ENCODE measurements around the gene ST3GAL3. TPM values are rescaled to one million over a fixed set of nuclear protein-coding genes. Genes with fewer than 3 reads are reported as not detected.

ST3GAL3 gene
- total RNA-seq, 1 donor from 2014 or later, result 16.5 TPM

- DNase-seq, result no peak
- Mint-ChIP-seq H3K27ac (ENCODE audit: unreplicated experiment) (no peak overlapping the region), H3K9me3 (ENCODE audit: unreplicated experiment) (no peaks in the 10 kb centered on the region), H3K27me3 (ENCODE audit: unreplicated experiment) (peaks cover 1% of the 10 kb centered on the region), H3K4me1 (ENCODE audit: low read depth, unreplicated experiment) (no peaks in the 10 kb centered on the region), H3K4me3 (ENCODE audit: unreplicated experiment) (no peak overlapping the region), H3K36me3 (ENCODE audit: unreplicated experiment) (no peaks in the 10 kb centered on the region)
- no peak for TF ChIP-seq CTCF (IDR thresholded peaks at IDR 0.05; ENCODE audit: partially characterized antibody, unreplicated experiment)
Observed at GRCh38 chr1:43868741-43869067, 161.4 kb downstream of the ST3GAL3 start.

GRCh38 chr1:43870306-43870705, 163.0 kb downstream of the ST3GAL3 start:
- Mint-ChIP-seq H3K9me3 (ENCODE audit: unreplicated experiment) (no peaks in the 10 kb centered on the region), H3K27ac (ENCODE audit: unreplicated experiment) (no peak overlapping the region), H3K27me3 (ENCODE audit: unreplicated experiment) (peaks cover 1% of the 10 kb centered on the region), H3K4me3 (ENCODE audit: unreplicated experiment) (no peak overlapping the region), H3K4me1 (ENCODE audit: low read depth, unreplicated experiment) (no peaks in the 10 kb centered on the region), H3K36me3 (ENCODE audit: unreplicated experiment) (no peaks in the 10 kb centered on the region)
- no peak for DNase-seq
- no peak for TF ChIP-seq CTCF (IDR thresholded peaks at IDR 0.05; ENCODE audit: partially characterized antibody, unreplicated experiment)

- Mint-ChIP-seq H3K4me1 (ENCODE audit: low read depth, unreplicated experiment) (no peaks in the 10 kb centered on the region), H3K9me3 (ENCODE audit: unreplicated experiment) (no peaks in the 10 kb centered on the region), H3K27me3 (ENCODE audit: unreplicated experiment) (peaks cover 1% of the 10 kb centered on the region), H3K27ac (ENCODE audit: unreplicated experiment) (no peak overlapping the region), H3K36me3 (ENCODE audit: unreplicated experiment) (no peaks in the 10 kb centered on the region), H3K4me3 (ENCODE audit: unreplicated experiment) (no peak overlapping the region)
- TF ChIP-seq CTCF (IDR thresholded peaks at IDR 0.05; ENCODE audit: partially characterized antibody, unreplicated experiment), result no peak
- no peak for DNase-seq
Observed at GRCh38 chr1:43871181-43871910, 164.0 kb downstream of the ST3GAL3 start.

- Mint-ChIP-seq H3K4me3 (ENCODE audit: unreplicated experiment) (no peak overlapping the region), H3K36me3 (ENCODE audit: unreplicated experiment) (no peaks in the 10 kb centered on the region), H3K27me3 (ENCODE audit: unreplicated experiment) (peaks cover 1% of the 10 kb centered on the region), H3K27ac (ENCODE audit: unreplicated experiment) (no peak overlapping the region), H3K4me1 (ENCODE audit: low read depth, unreplicated experiment) (no peaks in the 10 kb centered on the region), H3K9me3 (ENCODE audit: unreplicated experiment) (no peaks in the 10 kb centered on the region)
- no peak for TF ChIP-seq CTCF (IDR thresholded peaks at IDR 0.05; ENCODE audit: partially characterized antibody, unreplicated experiment)
- no peak for DNase-seq
Observed at GRCh38 chr1:43872280-43872679, 164.9 kb downstream of the ST3GAL3 start.

DNA sequence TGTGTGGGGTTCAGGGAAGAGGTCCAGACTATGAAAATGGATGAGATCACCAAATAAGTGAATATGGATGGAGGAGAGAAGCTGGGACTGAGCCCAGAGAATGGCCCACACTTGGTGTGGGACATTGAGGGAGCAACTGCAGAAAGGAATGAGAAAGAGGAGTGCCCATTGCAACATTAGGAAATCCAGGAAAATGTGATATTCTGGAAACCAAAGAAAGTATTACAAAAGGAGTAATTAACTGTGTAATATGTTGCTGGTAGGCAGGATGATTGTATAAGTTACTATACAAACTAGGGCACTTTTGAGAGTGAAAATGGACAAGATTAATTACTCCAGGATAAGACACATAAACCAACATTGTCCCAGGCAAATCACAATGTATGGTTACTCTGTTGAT, 166.5 kb downstream of the ST3GAL3 start:
- no peak overlapping the region for H3K27ac Mint-ChIP-seq (ENCODE audit: unreplicated experiment)
- DNase-seq, result no peak
- peaks cover 1% of the 10 kb centered on the region for H3K27me3 Mint-ChIP-seq (ENCODE audit: unreplicated experiment)
- no peaks in the 10 kb centered on the region for H3K4me1 Mint-ChIP-seq (ENCODE audit: low read depth, unreplicated experiment)
- H3K4me3 Mint-ChIP-seq (ENCODE audit: unreplicated experiment), result no peak overlapping the region
- no peak for TF ChIP-seq CTCF (IDR thresholded peaks at IDR 0.05; ENCODE audit: partially characterized antibody, unreplicated experiment)
- no peaks in the 10 kb centered on the region for H3K9me3 Mint-ChIP-seq (ENCODE audit: unreplicated experiment)
- H3K36me3 Mint-ChIP-seq (ENCODE audit: unreplicated experiment), result no peaks in the 10 kb centered on the region
